Activated CD4-positive, alpha-beta T cell treated with anti-CD3 and anti-CD28 coated beads, Interleukin-2, Interleukin-4, amounts not matched to agents 100 ng/mL and 50 ng/mL, durations not matched to agents 16 hours and 8 hours (primary cell): Measurements from ENCODE around the gene SPAG8.

Source experiments
- DNase-seq: peaks from one replicate; pipeline ENCODE4 v3.0.0-alpha.2; 2020; ENCODE audit warnings: low spot score

Gene SPAG8

DNA sequence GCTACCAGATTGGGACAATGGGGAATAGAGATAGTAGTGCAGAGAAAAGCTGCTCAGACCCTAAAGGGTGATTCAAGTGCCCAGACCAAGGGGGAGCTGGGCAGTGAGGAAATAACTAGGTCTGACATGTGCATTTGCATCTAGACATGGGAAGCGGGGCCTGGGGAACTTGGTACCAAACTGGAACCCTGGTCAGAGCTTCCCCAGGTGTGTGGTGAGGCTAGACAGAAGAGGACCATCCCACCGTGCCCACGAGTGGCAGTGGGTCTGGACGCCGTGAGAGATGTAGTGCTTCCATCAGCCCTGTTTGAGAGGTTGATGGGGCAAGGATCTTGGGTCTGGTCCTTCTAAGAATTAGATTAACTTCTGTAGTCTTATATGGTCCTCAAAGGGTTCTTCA is 24.5 kb upstream of the SPAG8 start:
- no peak for DNase-seq

DNA sequence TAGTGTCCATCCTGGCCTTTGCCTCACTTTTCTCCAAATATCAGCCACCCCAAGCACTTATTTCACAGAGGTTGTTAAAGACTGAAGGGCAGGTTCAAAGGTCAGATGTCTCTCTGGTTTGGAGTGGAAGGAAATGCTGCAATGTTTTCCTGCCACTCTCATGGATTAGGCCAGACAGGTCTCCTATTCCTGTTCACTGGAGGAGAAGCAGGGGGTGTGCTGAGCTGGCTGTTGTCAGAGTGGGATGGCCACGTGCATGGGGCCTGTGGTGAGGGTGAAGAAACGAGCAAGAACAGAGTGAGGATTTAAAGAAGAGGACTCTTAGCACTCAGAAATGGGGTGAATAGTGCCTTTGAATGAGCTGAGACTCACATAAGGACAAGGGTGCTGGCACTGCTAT is 23.7 kb upstream of the SPAG8 start:
- DNase-seq, result no peak

GRCh38 chr9:35835216-35835632 is 23.2 kb upstream of the SPAG8 start:
- no peak for DNase-seq

DNA sequence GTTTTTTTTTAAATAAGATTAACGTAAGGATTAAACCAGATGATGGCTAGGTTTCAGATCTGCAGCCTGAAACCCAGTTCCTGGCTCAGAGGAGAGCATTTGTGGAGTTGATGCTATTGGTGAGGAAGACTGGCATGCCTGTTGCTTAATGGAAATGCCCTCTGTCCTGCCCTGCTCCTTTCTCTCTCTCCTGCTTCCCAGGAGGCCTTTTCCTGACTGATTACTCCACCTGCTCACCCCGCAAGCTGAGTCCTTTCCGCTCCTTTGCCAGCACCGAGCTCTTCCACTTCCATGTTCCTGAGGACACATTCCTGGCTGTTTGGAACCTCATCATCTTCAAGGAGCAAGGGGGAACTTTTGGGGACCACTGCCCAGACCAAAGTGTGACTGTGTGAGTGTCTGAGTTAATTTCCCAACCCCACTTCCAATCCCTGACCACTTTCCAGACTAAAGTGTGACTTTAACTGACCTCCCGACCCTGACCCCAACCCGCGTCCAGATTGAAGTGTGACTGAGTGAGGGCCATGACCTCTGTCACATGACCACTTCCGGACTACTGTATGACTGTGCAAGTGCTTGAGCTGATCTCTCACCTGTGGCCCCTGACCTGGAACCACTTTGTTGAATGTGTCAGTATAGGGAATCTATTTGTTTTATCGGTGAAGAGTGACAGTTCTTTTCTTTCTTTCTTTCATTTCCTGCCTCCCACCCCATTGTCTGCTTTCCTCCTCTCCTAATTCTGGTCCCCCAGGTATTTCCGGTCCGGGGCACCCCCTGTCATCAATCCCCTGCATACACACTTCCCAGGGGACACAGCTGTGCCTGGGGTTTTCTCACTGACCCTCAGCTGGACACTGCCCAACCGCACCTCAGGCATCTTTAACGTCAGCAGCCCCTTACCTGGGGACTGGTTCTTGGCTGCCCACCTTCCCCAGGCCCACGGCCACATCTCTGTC is 22.5 kb upstream of the SPAG8 start:
- no peak for DNase-seq

DNA sequence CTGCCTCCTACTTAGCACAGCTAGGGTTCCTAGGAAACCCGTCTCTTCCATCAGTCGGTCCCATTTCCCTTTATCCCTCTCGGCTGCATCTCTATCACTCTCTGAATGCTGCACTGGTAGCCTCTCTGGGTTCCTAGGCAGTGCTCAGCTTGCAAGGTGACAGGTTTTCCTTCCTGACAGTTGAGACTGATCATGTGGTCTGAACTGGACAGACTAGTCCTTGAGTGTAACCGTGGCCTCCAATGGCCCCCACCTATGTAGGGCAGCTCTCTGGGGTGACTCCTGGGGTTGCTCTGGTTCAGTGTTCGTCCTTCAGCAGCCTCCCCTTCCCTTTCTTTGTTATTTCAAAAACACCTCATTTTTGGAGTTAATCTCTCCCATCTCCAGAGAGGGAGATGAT is 20.8 kb upstream of the SPAG8 start:
- DNase-seq, result no peak

DNA sequence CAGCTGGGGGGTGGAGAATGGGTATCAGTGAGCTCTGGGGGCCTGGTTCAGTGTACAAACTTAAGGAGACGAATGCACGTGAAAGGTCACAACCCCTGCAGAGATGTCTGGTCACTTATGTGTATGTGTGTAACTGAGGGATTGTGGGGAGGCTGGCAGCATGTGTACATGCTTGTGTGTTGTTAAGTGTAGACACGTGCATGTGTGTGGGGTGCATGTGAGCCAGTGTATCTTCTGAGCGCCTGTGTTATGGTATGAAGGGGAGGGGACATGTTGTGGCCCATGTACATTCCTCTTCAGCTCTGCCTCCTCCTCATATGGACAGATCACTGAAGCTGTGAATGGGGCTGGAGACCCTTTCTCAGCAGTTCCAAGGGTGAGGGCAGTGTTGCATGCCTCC is 19.0 kb upstream of the SPAG8 start:
- DNase-seq, result no peak

- DNase-seq, result no peak
Measured at GRCh38 chr9:35829764-35830096, 17.7 kb upstream of the SPAG8 start.

DNA sequence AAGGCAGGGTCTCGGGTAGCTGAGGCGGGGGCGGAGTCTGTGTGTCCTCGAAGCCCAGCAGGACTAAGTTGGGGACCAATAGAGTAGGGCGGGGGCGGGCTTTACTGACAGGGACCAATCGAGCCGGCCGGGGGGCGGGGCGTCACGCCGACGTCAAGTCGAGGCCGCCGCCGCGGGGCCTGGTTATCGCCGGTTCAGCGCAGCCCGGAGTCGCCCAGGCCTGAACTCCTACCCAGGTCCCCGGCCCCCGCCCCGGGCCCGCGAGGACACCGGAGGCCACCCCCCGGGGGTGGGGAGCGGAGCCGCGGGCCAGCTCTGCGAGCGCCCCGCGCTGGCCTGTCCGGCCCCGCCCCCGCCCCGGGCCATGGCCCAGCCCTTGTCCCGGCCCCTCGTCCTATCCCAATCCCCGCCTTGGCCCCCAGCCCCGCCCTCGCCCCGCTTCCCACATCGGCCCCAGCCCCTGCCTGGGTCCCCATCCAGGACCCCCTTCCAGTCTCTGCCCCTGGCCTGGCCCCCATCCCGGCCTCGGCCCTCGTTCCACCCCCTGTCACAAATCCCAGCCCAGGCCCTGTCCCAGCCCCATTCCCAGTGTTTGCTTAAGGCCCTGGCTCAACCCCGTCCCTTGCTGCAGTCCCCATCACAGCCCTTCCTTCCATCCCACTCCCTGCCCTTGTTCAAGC is 17.2 kb upstream of the SPAG8 start, which contains the start of gene TMEM8B:
Gene TMEM8B (plus strand): TSS at position 145 of the 680 bp plus-strand sequence. CDS start 220 bp downstream, at position 365.
- peak; percentile 90 for DNase-seq

GRCh38 chr9:35828716-35829083 is 16.6 kb upstream of the SPAG8 start, which contains the start of gene FAM221B:
Gene FAM221B (minus strand): TSS chr9:35828732. CDS start chr9:35826161, 2,571 bp downstream.
- no peak for DNase-seq

- no peak for DNase-seq
Measured at GRCh38 chr9:35827486-35827885, 15.4 kb upstream of the SPAG8 start.

DNA sequence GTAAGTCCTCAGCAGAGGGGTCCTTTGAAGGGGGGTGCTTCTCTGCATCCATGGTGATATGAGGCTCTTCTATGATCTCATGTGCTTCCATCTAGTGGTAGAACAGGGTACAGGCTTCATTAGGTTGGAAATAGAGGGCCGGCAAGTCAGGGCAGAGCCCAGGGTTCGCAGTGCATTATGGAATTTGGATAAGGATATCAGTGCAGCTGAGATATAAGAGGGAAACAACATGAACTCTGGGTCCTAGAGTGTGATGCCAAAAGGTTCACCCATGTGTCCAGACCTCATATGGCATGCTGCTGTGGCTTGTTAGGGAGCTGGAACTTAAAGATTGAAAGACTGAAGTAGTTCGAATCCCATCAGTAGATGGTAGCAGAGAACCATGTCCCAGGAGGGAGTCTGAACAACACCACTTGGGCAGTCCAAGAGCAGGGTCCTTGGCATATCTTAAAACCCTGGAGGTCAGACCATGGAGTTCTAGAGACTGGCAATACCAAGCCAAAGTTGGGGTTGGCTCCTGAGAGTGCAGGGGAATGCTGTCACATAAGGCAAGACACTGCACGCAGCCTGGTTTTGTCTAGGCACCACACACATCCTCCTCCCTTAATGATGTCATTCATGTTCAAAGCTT is 14.1 kb upstream of the SPAG8 start:
- DNase-seq, result peak; percentile 55

DNA sequence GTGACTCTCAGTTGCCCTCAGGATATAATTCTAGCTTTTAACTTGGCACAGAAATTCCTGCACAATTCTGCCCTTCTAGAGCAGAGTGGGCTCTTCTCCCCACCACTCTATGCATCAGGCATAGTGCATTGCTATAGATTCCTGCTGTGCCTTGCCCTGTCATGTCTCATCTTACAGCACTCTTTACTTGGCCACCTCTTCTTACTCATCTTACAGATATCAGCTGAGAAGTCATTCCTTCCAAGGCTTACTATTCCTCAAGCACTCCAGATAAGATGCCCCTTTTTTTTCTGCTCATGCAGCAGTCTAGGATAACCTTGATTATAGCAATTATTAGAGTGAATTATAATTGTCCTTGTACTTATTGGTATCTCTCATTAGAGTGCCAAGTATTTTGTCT is 10.9 kb upstream of the SPAG8 start:
- no peak for DNase-seq

- DNase-seq, result no peak
Measured at GRCh38 chr9:35820076-35820475, 8.0 kb upstream of the SPAG8 start.

DNA sequence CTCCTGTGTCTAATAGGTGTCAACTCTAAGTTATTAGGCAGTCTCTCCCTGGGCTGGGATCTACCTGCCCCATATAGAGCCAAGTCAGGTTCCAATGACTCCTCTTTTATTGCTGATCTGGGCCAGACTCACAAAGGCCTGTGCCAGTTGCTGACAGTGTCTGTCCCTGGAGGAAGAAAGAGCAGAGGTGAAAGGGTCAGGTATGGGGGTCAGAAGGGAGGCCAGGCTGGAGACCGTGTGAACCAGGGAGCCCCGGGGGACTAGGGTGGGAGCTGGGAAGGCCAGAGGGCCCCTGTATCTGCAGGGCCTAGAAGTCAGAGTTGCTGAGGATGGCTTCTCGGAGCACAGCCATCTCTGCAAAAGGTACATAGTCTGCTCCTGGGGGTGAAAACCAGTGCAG is 6.3 kb upstream of the SPAG8 start:
- no peak for DNase-seq

- DNase-seq, result no peak
Measured at GRCh38 chr9:35816708-35817107, 4.6 kb upstream of the SPAG8 start.

DNA sequence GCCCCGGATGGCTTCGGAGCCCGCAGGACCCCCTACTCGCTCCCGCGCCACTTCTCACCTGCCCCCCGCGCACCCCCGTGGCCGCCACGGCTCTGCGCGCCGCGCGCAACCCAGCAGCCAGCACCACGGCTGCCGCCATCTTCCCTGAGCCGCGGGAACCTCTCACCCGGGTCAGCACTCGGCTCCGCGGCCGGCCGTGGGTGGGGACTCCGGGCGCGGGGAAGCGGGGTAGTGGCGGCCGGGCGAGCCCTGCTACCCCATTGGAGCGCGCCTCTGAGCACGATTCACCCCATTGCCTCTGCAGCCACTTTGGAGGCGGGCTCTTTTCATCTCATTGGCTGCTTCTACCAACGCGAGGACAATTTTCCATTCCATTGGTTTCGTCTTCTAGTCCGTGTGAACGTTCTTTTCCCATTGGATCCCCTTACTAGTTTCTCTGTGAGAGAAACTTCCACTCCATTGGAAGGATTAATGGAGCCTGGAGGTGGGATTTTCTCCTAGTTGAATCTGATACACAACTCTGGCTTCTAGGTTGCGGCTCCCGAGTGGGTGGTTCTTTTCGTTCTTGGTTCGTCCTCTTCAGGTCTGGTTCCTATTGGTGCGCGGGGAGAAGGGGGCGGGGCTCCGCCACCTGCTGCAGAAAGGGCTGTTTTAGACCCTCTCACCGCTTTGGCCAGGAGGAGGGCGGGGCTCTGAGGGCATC is 2.9 kb upstream of the SPAG8 start, which contains the start of gene HINT2:
Gene HINT2 (minus strand): TSS at position 202 of the 703 bp plus-strand sequence. CDS start 63 bp downstream, at position 139.
- DNase-seq, result peak; percentile 97

- DNase-seq, result peak; percentile 53
Measured at GRCh38 chr9:35814106-35814840, 2.2 kb upstream of the SPAG8 start.

DNA sequence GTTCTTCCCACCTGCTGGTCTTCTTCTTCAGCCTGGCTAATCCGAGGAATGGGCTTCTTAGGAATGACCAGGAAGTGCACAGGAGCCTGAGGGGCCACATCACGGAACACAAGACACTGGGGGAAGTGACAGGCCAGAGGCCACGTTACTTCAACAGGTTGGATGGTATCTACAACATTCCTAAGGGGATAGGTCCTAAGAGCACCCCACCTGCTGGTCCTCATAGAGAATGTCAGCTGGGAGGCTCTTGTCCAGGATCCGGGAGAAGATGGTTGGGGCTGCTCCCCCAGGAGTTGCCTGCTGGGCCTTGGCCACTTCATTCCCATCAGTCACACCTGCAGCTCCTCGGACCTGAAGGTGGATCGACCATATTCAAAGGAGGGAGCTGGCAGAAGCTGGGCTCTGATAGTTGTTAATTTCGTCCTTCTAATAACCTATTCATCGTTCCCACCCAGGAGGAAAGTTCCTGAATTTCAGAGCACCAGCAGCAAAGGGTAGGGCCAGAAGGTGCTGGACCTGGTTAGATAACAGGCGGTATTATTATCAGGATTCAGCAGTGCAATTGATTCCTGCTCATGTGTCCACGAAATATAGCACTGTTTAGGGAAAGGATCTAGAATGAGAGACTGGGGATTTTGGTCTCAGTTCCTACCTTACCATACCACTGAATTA is 1.5 kb upstream of the SPAG8 start:
- DNase-seq, result no peak

DNA sequence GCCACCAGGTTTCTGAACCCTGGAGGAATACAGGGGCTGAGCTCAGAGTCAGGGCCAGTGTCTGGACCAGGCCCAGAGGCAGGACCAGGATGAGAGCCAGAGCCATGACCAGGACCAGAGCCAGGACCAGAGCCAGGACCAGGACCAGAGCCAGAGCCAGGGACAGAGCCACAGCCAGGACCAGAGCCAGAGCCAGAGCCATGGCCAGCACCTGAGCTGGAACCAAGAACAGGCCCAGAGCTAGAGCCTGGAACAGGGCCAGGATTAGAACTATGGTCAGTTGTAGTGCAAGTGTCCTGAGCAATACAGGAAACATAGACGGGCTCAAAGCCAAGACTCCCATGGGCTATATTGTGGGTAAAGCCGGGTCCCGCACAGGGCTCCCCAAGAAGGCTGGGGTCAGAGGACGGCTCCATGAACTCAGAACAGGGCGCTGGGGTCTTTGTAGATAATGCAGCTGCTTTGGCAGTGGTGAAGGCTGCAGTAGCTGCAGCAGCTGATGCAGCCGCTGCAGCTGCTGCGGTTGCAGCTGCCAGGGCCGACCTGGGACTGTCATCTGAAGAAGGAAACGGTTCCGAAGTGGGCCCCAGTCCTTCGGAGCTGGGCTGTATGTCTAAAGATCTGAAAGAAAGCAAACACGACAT is 559 bp downstream of the SPAG8 start:
- no peak for DNase-seq

- DNase-seq, result no peak
Measured at GRCh38 chr9:35810122-35810521, 1.9 kb downstream of the SPAG8 start.
